ENCODE measurements around the gene OR13A1.

- TF ChIP-seq, protein P1, sequence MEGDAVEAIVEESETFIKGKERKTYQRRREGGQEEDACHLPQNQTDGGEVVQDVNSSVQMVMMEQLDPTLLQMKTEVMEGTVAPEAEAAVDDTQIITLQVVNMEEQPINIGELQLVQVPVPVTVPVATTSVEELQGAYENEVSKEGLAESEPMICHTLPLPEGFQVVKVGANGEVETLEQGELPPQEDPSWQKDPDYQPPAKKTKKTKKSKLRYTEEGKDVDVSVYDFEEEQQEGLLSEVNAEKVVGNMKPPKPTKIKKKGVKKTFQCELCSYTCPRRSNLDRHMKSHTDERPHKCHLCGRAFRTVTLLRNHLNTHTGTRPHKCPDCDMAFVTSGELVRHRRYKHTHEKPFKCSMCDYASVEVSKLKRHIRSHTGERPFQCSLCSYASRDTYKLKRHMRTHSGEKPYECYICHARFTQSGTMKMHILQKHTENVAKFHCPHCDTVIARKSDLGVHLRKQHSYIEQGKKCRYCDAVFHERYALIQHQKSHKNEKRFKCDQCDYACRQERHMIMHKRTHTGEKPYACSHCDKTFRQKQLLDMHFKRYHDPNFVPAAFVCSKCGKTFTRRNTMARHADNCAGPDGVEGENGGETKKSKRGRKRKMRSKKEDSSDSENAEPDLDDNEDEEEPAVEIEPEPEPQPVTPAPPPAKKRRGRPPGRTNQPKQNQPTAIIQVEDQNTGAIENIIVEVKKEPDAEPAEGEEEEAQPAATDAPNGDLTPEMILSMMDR (IDR thresholded peaks at IDR 0.05): no peak
- TF ChIP-seq POLR2A (IDR thresholded peaks at IDR 0.05): no peak
Measured at GRCh38 chr10:45313264-45313873, 2.0 kb downstream of the OR13A1 start.
